Limb (tissue), 2 donors: Measurements from ENCODE around the gene NXPH1.
A peak's percentile ranks its signal among the peaks of the same experiment; 100 is the strongest.

Experiments used
- DNase-seq, 2 donors: peaks; one replicate each; pipeline ENCODE4 v3.0.0-alpha.2; 2016; ENCODE audit errors: extremely low spot score in 2 of 2

NXPH1 gene

GRCh38 chr7:8433477-8434289 is at the start of gene NXPH1:
Gene NXPH1 (plus strand): TSS chr7:8433609.
- DNase-seq, result peak; percentile 16 to 80

- DNase-seq, result no peak
These were observed 48.5 kb upstream of the NXPH1 start for GRCh38 chr7:8384901-8385300.

GRCh38 chr7:8386926-8387550 is 46.4 kb upstream of the NXPH1 start:
- DNase-seq, result no peak

GRCh38 chr7:8387551-8388256 is 45.7 kb upstream of the NXPH1 start:
- DNase-seq, result no peak

GRCh38 chr7:8388257-8388625 is 45.2 kb upstream of the NXPH1 start:
- DNase-seq, result no peak

- peak; percentile 3 to 48 for DNase-seq
These were observed 43.7 kb upstream of the NXPH1 start for GRCh38 chr7:8389593-8390261.

GRCh38 chr7:8390262-8390626 is 43.2 kb upstream of the NXPH1 start:
- no peak for DNase-seq

GRCh38 chr7:8391353-8392062 is 41.9 kb upstream of the NXPH1 start:
- DNase-seq, result no peak

GRCh38 chr7:8396294-8396693 is 37.1 kb upstream of the NXPH1 start:
- no peak for DNase-seq

- DNase-seq, result no peak
These were observed 24.5 kb upstream of the NXPH1 start for GRCh38 chr7:8408871-8409270.

- DNase-seq, result no peak
These were observed 22.3 kb upstream of the NXPH1 start for GRCh38 chr7:8411103-8411502.

GRCh38 chr7:8413600-8413999 is 19.8 kb upstream of the NXPH1 start:
- no peak for DNase-seq

- DNase-seq, result peak; percentile 62 to 71
These were observed 14.7 kb upstream of the NXPH1 start for GRCh38 chr7:8418629-8419245.

GRCh38 chr7:8422177-8422576 is 11.2 kb upstream of the NXPH1 start:
- DNase-seq, result no peak

GRCh38 chr7:8423057-8423456 is 10.4 kb upstream of the NXPH1 start:
- no peak for DNase-seq

- DNase-seq, result no peak
These were observed 8.2 kb upstream of the NXPH1 start for GRCh38 chr7:8425223-8425622.

- DNase-seq, result no peak
These were observed 2.8 kb upstream of the NXPH1 start for GRCh38 chr7:8430643-8431042.

GRCh38 chr7:8434290-8435002 is 1.0 kb downstream of the NXPH1 start:
- DNase-seq, result peak in 1 of 2 donors; percentile 45

GRCh38 chr7:8435095-8435494 is 1.7 kb downstream of the NXPH1 start:
- DNase-seq, result peak in 1 of 2 donors; percentile 31
